ENCODE data around the gene COX19. TPM values are rescaled to one million over a fixed set of nuclear protein-coding genes. Genes with fewer than 3 reads are reported as not detected.

COX19 gene
- total and polyA plus RNA-seq, 2 of the 13 experiments (the other 11 are each of a cell fraction or from before 2014, with no cell fraction given): 11.5 to 21.7 TPM

DNA sequence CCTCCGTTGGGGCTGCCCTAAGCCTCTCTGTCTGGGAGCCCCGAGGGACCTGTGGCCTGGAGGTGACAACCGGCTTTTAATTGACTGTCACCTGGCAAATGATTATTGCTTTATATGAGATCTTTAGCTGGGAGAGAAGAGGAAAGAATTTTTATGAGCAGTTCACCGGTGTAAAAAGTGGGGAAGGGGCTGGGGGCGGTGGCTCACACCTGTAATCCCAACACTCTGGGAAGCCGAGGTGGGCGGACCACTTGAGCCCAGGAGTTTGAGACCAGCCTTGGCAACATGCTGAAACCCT is 2.6 kb upstream of the COX19 start (continued):
- TF ChIP-seq ATF6 (CRISPR knock-in tag; conservative IDR thresholded peaks at IDR 0.05) (no peak), ZNF20 (CRISPR knock-in tag; IDR thresholded peaks at IDR 0.05) (no peak), ZMYM4 (CRISPR knock-in tag; IDR thresholded peaks at IDR 0.05) (no peak), ZNF558 (CRISPR knock-in tag; IDR thresholded peaks at IDR 0.05; ENCODE audit: borderline replicate concordance) (peak; percentile 81; the same call in 1 of the 2 replicates), ZNF225 (CRISPR knock-in tag; IDR thresholded peaks at IDR 0.05) (no peak), ZNF850 (CRISPR knock-in tag; conservative IDR thresholded peaks at IDR 0.05) (no peak), RARG (CRISPR knock-in tag; IDR thresholded peaks at IDR 0.05; ENCODE audit: low read depth) (no peak), NFE2L2 (IDR thresholded peaks at IDR 0.05; ENCODE audit: low read length) (no peak), EED (CRISPR knock-in tag; IDR thresholded peaks at IDR 0.05) (no peak), SNAPC2 (CRISPR knock-in tag; IDR thresholded peaks at IDR 0.05) (no peak), POLR2AphosphoS2 (IDR thresholded peaks at IDR 0.05; ENCODE audit: low read depth, low read length) (no peak), PBX2 (CRISPR knock-in tag; IDR thresholded peaks at IDR 0.05) (no peak), ZNF430 (CRISPR knock-in tag; IDR thresholded peaks at IDR 0.05) (no peak), CEBPG (CRISPR knock-in tag; IDR thresholded peaks at IDR 0.05) (no peak), ZNF317 (CRISPR knock-in tag; IDR thresholded peaks at IDR 0.05) (no peak), NPAS2 (CRISPR knock-in tag; IDR thresholded peaks at IDR 0.05; ENCODE audit: borderline replicate concordance) (no peak), POLR2G (IDR thresholded peaks at IDR 0.05; ENCODE audit: low read depth, low read length) (no peak), ZFP36L1 (CRISPR knock-in tag; IDR thresholded peaks at IDR 0.05) (peak; percentile 65; the same call in 1 of the 2 replicates), POGZ (CRISPR knock-in tag; IDR thresholded peaks at IDR 0.05) (no peak)
- TF ChIP-seq, protein P1, sequence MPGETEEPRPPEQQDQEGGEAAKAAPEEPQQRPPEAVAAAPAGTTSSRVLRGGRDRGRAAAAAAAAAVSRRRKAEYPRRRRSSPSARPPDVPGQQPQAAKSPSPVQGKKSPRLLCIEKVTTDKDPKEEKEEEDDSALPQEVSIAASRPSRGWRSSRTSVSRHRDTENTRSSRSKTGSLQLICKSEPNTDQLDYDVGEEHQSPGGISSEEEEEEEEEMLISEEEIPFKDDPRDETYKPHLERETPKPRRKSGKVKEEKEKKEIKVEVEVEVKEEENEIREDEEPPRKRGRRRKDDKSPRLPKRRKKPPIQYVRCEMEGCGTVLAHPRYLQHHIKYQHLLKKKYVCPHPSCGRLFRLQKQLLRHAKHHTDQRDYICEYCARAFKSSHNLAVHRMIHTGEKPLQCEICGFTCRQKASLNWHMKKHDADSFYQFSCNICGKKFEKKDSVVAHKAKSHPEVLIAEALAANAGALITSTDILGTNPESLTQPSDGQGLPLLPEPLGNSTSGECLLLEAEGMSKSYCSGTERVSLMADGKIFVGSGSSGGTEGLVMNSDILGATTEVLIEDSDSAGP (CRISPR knock-in tag; IDR thresholded peaks at IDR 0.05; ENCODE audit: borderline replicate concordance): no peak
- TF ChIP-seq, protein P2, sequence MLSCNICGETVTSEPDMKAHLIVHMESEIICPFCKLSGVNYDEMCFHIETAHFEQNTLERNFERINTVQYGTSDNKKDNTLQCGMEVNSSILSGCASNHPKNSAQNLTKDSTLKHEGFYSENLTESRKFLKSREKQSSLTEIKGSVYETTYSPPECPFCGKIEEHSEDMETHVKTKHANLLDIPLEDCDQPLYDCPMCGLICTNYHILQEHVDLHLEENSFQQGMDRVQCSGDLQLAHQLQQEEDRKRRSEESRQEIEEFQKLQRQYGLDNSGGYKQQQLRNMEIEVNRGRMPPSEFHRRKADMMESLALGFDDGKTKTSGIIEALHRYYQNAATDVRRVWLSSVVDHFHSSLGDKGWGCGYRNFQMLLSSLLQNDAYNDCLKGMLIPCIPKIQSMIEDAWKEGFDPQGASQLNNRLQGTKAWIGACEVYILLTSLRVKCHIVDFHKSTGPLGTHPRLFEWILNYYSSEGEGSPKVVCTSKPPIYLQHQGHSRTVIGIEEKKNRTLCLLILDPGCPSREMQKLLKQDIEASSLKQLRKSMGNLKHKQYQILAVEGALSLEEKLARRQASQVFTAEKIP (CRISPR knock-in tag; IDR thresholded peaks at IDR 0.05; ENCODE audit: borderline replicate concordance): no peak
- TF ChIP-seq, protein P3, sequence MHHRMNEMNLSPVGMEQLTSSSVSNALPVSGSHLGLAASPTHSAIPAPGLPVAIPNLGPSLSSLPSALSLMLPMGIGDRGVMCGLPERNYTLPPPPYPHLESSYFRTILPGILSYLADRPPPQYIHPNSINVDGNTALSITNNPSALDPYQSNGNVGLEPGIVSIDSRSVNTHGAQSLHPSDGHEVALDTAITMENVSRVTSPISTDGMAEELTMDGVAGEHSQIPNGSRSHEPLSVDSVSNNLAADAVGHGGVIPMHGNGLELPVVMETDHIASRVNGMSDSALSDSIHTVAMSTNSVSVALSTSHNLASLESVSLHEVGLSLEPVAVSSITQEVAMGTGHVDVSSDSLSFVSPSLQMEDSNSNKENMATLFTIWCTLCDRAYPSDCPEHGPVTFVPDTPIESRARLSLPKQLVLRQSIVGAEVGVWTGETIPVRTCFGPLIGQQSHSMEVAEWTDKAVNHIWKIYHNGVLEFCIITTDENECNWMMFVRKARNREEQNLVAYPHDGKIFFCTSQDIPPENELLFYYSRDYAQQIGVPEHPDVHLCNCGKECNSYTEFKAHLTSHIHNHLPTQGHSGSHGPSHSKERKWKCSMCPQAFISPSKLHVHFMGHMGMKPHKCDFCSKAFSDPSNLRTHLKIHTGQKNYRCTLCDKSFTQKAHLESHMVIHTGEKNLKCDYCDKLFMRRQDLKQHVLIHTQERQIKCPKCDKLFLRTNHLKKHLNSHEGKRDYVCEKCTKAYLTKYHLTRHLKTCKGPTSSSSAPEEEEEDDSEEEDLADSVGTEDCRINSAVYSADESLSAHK (CRISPR knock-in tag; IDR thresholded peaks at IDR 0.05; ENCODE audit: borderline replicate concordance): no peak
